Neural cell (in vitro differentiated cells): Measurements from ENCODE around the gene AGBL3.

Experiments
- CTCF ChIP-seq: fragments of 450-650 bp; IDR thresholded peaks from 2 replicates; pipeline ENCODE4 v1.5.1; 2014; ENCODE audit warnings: antibody characterized with exemption, mild to moderate bottlenecking, moderate library complexity; ENCODE audit not compliant: poor library complexity, severe bottlenecking
- EZH2 ChIP-seq: fragments of 200-600, 300-800 bp; shearing (Covaris generic), sonication (generic); IDR thresholded peaks from 2 replicates; pipeline ENCODE4 v1.6.1; 2014; ENCODE audit warnings: antibody characterized with exemption, low read length, borderline replicate concordance, mild to moderate bottlenecking; ENCODE audit not compliant: insufficient read depth, poor library complexity, severe bottlenecking
- POLR2AphosphoS5 ChIP-seq: IDR thresholded peaks from 2 replicates; pipeline ENCODE4 v1.6.1; 2012
- RAD21 ChIP-seq: fragments of 450-650 bp; conservative IDR thresholded peaks from 2 replicates; pipeline ENCODE4 v1.6.1; 2014; ENCODE audit warnings: antibody characterized with exemption, mild to moderate bottlenecking, moderate library complexity
- TAF1 ChIP-seq: IDR thresholded peaks from 2 replicates; pipeline ENCODE4 v1.6.1; 2012; ENCODE audit warnings: low read depth

GRCh38 chr7:135098391-135098790 lies 112.1 kb downstream of the AGBL3 start:
- TF ChIP-seq RAD21 (no peak), EZH2 (no peak), CTCF (no peak), POLR2AphosphoS5 (no peak), TAF1 (no peak)
